HG02678 (cell line): ENCODE measurements around the gene TAT.
A peak's percentile ranks its signal among the peaks of the same experiment; 100 is the strongest.
"Not testable (repeated sequence)": the region's sequence is repeated elsewhere in the genome, so short reads cannot be mapped to it uniquely, and the experiment has no call there.

ENCODE experiments used
- ATAC-seq: cut with Tn5 transposase; IDR thresholded peaks from one replicate; pipeline ENCODE4 v1.9.1; 2021; ENCODE audit warnings: mild to moderate bottlenecking, moderate library complexity; ENCODE audit not compliant: unreplicated experiment

TAT gene

DNA sequence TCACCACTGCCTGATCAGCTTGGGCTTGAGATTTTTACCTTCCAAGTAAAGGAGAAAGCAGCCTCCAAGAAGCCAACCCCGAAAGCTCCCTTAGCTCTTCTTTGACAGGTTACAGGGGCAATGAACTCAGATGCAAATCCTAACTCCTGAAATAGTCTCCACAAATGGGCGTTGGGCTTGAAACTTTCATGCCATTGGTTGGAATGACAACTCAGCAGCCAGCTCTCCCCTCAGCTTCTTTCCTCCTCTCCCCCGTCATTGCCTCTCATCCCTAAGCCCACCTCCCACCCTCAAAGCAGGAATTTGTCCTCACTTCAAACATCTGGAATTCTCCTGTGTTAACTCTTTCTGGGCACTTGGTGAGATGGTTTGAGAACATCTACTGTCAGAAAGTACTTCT is at the start of gene TAT:
Gene TAT (minus strand): TSS at position 122 of the 400 bp plus-strand sequence. CDS start 677 bp downstream, outside the sequence.
- ATAC-seq = no peak

DNA sequence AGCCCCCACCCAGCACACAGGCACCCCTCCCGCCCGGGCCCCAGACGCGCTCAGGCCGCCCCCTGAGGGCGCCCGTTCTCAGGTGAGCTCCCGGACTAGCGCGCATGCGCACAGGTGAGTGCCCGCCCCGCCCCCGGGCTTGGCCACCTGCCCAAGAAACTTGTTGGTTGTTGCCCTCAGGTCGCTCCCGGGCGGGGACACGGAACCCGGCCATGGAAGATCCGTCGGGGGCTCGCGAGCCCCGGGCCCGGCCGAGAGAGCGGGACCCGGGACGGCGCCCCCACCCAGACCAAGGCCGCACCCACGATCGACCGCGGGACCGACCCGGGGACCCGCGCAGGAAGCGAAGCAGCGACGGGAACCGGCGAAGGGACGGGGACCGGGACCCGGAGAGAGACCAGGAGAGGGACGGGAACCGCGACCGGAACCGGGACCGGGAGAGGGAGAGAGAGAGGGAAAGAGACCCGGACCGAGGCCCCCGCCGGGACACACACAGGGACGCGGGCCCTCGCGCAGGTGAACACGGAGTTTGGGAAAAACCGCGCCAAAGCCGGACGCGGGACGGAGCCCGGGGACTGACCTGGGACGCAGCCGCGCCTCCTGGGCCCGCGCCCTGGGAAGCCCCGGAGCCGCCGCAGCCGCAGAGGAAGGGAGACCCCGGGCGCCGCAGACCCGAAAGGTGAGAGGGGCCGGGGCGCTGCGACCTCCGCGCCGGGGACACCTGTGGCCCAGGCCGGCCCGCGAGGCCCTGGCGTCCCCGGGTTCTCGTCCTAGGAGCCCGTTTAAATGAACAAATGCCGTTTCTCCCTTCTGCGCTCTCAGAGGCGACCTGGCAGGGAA is 49.3 kb upstream of the TAT start, which contains the start of gene MARVELD3:
Gene MARVELD3 (plus strand): TSS at position 167 of the 840 bp plus-strand sequence. CDS start 46 bp downstream, at position 213.
- no peak for ATAC-seq

DNA sequence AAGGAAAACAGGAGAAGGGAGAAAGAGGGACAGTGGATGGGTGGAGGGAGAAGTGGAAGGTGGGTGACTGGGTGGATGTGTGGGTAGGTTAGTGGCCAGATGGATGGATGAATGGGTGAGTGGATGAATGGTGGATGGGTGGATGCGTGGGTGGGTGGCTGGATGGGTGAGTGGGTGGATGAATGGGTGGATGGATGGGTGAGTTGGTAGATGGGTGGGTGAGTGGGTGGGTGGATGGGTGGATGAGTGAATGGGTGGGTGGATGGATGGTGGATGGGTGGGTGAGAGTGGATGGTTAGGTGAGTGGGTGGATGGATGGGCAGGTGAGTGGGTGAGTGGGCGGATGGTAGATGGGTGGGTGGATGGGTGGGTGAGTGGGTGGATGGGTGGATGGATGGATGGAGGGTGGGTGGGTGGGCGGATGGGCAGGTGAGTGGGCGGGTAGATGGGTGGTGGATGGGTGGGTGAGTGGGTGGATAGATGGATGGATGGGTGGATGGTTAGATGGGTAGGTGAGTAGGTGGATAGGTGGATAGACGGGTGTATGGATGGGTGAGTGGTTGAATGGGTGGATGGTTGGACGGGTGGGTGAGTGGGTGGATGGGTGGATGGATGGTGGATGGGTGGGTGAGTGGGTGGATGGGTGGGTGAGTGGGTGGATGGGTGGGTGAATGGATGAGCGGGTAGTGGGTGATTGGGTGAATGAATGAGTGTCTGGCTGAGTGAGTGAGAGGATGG is 48.4 kb upstream of the TAT start:
- ATAC-seq = no peak

DNA sequence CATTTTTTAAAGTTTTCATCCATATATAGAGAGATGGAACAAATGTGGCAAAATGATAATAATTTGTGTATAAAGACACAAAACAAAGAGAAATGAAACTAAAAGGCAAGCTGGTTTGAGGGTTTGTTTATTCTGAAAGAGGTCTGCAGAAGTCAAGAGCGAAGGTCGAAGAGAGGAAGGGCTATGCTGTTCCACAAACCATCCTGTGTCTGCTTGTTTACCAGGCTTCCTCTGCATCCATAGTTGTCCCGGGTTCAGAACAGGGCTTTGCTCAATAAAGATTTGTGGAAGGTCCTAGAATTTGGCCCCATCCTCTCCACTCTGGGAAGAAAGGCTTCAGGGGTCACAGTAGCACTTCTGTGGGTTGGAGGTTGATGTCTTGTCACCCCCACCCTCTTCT is 46.7 kb upstream of the TAT start:
- no peak for ATAC-seq

DNA sequence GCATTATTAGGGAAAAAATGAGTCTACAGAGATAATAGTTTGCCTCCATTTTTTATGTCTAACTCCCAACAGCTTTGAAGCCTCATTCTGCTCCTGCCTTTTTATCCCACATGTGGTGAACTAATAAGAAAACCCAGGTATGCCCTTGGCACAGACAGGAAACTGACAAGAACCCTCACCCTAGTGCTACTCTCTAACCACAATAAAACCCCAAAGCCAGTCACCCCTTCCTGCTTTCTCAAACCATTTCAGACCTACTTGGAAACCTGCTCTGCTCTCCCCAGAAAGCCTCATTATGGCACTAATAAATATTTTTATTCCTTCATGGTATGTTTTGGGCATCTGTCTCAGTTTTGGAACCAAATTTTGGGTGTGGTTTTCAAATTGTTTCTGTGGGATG is 45.2 kb upstream of the TAT start:
- ATAC-seq = no peak

DNA sequence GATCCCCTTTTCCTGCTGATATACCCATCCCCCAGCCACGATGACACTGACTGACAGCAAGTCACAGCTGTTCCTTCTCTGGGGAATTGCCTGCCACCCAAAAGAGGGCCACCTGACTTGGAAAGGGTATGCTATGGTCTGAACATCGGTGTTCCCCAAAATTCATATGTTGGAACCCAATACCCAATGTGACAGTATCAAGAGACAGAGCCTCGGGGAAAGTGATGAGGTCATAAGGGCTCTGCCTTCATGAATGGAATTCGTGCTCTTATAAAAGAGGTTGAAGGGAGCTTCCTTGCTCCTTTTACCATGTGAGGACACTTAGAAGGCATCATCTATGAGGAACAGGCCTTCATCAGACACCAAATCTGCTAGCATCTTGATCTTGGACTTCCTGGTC is 41.5 kb upstream of the TAT start:
- no peak for ATAC-seq

DNA sequence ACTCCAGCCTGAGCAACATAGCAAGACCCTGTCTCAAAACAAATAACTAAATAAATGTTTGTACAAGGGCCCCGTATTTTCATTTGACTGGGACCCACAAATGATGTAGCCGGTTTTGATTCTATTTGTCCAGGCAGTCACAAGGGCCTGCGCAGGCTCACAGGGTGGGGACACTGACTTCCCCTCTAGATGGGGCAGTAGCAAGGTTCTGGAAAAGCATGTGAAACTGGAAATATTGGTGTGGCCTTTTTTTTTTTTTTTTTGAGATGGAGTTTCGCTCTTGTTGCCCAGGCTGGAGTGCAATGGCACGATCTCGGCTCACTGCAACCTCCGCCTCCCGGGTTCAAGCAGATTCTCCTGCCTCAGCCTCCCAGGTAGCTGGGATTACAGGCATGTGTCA is 38.1 kb upstream of the TAT start:
- not testable (repeated sequence) for ATAC-seq

DNA sequence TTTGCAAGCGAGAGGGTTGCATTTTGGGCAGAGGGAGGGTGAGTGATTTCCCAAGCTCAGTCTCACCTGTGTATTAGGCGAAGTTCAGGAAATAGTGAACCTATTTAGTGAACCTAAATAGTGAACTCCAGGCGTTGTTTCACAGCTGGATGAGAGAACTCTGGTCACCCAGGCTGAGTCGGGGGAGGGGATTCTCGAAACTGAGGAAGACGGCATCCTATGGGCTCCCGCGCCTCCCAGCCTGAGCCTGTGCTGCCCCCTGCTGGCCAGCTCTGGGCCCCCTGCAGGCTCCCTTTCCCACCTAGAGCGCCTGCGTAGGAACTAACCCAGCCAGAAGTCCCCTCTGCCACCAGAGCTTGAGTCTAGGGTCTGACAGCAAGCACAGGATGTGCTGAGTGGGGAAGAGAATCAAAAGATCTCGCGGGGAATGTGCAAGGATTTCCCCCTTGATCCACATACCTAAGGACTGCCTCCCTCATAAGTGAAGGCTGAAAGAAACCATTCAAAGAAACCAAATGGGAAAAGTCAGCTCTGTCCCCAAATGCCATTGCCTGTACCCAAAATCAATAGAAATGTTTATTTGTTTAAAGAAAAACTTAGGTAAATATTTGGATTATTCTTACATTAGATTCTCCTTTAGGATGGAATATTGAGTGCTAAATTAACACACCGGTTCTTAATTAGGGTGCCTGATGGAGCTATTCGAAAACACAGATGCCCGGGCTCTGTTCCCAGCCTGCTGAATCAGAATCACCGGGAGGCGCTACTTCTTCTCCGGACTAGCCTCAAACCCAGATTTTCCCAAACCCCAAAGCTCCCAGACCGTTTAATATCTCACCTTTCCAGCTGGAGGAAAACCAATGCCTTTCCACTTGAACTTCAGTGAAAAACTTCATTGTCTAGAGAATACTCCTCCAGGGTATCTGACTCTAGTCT is 34.3 kb upstream of the TAT start:
- peak; percentile 57 for ATAC-seq

DNA sequence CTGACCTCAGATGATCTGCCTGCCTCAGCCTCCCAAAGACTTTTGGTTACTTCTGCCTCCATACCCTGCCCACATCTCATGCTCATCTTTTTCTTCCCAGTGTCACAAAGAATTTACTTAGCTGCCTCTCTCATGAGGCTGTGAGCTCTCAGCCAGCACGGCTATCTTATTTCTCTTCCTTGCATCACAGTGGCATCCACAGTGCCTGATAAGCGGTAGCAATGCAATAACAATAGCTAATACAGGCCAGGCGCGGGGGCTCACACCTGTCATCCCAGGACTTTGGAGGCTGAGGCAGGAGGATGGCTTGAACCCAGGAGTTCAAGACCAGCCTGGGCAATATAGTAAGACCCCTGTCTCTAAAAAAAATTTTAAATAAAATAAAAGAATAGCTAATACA is 33.6 kb upstream of the TAT start:
- no peak for ATAC-seq

DNA sequence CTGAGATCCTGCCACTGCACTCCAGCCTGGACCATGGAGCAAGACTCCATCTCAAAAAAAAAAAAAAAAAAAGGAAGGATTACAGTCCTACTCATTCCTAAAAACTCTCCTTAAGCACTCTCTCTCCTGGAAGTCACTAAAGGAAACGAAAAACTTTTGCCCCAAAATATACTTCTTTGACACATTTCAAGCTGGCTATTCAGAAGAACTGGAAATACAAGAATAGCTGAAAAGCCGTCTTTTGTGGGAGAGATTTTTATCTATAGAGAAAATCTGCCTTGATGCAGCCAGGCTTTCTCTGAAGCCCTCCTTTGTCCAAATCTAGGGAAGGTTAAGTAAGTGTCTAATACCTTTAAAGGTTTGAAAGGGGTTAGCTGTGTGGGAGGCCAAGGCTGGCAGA is 32.2 kb upstream of the TAT start:
- no peak for ATAC-seq

DNA sequence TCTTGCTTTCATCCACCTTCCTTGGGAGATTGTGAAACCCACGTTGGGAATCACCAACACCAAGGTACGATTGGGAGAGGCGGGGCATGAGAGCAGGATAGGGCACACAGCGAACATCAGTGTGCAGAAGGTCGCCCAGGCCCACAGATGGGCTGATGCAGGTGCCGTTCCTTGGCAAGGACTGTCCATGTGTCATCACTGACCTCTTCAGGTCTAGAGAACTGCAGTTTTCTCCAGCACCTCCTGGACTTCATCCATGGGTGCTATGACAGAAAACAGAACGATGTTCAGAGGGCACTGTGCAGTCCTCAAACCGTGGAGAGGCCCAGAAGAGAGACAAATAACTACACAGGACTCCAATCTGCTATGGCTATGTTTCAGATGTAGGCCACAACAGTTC is 23.9 kb upstream of the TAT start:
- ATAC-seq = no peak

DNA sequence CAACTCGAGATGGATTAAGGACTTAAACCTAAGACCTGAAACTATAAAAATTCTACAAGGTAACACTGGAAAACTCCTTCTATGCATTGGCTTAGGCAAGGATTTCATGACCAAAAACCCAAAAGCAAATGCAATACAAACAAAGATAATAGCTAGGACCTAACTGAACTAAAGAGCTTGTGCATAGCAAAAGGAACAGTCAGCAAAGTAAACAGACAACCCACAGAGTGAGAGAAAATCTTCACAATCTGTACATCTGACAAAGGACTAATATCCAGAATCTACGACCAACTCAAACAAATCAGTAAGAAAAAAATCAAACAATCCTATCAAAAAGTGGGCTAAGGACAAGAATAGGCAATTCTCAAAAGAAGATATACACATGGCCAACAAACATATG is 21.5 kb upstream of the TAT start:
- not testable (repeated sequence) for ATAC-seq

DNA sequence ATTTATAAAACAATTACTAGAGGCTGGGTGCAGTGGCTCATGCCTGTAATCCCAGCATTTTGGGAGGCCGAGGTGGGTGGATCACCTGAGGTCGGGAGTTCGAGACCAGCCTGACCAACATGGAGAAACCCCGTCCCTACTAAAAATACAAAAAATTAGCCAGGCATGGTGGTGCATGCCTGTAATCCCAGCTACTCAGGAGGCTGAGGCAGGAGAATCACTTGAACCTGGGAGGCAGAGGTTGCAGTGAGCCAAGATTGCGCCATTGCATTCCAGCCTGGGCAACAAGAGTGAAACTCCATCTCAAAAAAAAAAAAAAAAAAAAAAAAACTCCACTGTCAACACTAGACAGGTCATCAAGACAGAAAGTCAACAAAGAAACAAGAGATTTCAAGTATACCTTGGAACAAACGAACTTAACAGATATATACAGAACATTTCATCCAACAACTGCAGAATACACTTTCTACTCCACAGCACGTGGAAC is 18.5 kb upstream of the TAT start:
- not testable (repeated sequence) for ATAC-seq

DNA sequence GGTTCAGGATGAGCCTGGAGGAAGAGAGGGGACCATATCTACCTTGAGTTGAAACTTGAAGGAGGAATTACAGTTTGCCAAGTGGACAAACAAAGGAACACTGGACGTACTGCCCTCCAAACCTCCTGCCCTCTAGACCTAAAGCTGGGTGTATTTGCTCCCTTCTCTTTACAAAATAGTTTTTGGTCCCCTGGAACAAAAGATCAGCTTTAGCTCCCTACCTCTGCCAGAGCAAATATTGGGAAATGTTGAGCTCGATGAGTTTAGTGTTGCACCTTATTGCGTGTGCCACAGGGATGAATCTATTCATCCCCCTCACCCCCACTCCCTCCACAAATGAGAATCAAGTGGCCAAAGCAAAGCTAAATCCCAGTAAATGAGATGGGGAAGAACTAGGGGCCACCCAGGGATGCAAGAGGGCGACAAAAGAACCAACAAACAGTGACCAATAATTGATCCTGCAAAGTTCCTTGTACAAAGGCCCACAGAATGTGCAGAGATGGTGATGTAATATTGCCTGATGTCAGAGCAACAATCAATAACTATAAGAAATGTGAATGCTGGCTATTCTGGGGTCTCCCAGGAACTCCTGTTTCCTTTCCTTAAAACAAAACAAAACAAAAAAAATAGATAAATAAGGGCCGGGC is 17.2 kb upstream of the TAT start:
- ATAC-seq = no peak

DNA sequence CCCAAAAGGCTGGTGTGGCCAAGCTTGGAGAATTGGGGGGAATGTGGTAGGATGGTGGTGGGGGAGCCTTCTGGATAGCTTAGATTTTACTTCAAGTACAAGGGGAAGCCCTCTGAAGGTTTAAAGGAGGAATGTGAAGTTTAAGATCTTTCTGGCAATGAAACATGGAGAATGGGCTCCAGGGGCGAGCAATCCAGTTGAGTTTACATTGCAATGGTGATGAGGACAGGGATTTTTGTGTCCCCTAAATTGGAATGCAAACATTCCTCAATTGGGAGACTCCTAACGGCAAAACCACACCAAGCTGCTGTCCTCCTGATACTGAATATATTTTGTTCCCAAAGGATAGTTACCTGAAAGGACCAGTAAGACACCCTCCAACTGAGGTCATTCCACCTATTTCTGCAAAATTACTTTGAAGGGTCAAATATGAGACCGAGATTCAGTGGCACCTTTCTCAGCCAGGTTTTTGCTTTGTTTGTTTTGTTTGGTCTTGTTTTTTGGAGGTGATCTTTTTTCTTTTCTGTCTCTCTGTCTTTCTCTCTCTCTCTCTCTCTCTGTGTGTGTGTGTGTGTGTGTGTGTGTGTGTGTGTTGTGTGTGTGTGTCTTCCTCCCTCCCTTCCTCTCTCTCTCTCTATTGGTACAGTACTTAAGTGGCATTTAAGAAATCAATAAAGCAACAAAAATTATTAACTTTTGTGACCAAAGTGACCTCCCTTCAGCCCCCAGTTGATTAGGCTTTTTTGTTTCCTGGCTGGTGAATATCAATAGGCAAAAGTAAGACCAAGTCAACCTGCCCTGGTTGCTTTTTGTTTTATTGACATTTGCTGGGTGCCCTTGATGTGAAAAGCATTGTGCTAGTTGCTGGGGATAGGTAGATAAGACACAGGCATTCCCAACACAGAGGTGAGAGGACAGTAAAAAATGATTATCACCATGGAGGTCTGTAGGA is 16.4 kb upstream of the TAT start:
- ATAC-seq = no peak

DNA sequence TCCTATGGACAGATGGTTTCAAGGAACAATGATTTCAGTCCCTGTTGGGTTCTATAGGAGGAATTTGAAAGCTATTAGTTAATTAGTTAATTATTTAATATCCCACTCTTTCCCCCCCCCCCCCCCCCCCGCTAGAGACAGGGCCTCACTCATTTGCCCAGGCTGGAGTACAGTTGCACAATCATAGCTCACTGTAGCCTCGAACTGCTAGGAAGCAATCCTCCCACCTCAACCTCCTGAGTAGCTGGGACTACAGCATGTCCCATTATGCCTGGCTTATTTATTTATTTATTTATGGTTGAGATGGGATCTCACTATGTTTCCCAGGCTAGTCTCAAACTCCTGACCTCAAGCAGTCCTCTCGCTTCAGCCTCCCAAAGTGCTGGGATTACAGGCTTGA is 15.0 kb upstream of the TAT start:
- no peak for ATAC-seq

DNA sequence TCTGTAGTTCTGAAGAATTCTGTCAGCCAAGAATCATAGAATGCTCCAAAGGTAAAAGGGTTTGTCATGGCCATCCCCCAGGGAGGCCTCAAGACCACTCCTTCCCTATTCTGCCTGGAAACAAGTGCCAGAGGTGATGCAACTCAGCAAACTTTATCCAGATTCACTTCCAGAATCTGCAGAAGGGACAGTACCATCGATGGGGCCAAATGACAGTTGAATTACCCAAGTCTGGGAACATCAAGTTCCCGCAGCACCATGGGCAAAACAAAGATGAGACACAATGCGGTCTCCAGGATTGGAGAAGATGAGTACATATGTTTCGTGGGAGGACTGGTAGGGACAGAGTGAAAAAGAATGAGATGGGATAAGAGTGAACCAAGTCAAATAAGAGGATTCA is 13.7 kb upstream of the TAT start:
- ATAC-seq = no peak

DNA sequence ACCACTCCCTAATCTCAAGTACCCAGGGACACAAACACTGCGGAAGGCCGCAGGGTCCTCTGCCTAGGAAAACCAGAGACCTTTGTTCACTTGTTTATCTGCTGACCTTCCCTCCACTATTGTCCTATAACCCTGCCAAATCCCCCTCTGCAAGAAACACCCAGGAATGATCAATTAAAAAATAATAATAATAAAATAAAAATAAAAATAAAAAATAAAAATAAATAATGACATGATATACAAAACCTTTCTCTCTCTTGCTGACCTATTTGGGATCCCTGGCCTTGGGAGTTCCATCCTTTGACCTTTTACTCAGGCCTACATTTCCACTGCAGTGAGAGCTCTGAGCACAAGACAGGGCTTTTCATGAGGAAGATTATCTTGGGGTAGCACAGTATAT is 13.2 kb upstream of the TAT start:
- ATAC-seq = not testable (repeated sequence)

DNA sequence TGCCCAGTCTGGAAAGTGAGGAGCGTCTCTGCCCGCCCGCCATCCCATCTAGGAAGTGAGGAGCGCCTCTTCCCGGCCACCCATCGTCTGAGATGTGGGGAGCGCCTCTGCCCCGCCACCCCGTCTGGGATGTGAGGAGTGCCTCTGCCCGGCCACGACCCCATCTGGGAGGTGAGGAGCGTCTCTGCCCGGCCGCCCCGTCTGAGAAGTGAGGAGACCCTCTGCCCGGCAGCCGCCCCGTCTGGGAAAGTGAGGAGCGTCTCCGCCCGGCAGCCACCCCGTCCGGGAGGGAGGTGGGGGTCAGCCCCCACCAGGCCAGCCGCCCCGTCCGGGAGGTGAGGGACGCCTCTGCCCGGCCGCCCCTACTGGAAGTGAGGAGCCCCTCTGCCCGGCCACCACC is 12.4 kb upstream of the TAT start:
- not testable (repeated sequence) for ATAC-seq
